IMR-90 (cell line): ENCODE data around the gene NFIA. TPM values are rescaled to one million over a fixed set of nuclear protein-coding genes. Genes with fewer than 3 reads are reported as not detected.

Experiments used
- ATAC-seq: fragments of 200-7000 bp; cut with Tn5 transposase; 2 replicates; pipeline ENCODE4 v1.9.1; 2020; ENCODE audit warnings: low read depth, mild to moderate bottlenecking, moderate library complexity
- BruUV-seq: library from RNA; stranded (reverse); fragments of 400-500 nt; replicated peaks from 2 replicates; lab custom pipeline; 2021; lab: Mats Ljungman, UMichigan
- CTCF ChIA-PET: fragments of 300-600 bp; formaldehyde crosslinking; extraction: SDS; loops from one replicate; lab custom pipeline; 2021; ENCODE audit warnings: antibody characterized with exemption; lab: Yijun Ruan, JAX
- POLR2A ChIA-PET: fragments of 300-600 bp; sonication (Branson Sonifier 250); formaldehyde crosslinking; loops from one replicate; lab custom pipeline; 2022; ENCODE audit warnings: antibody characterized with exemption; ENCODE audit not compliant: unreplicated experiment; lab: Charles Lee
- DNase-seq: peaks from one replicate; pipeline ENCODE4 v3.0.0; 2013
- H2AFZ ChIP-seq: replicated peaks from 2 replicates; pipeline ENCODE3; 2013; ENCODE audit warnings: low read length, mild to moderate bottlenecking; ENCODE audit not compliant: poor library complexity
- H2AK5ac ChIP-seq: 2 replicates; pipeline ENCODE4 v1.6.1; 2013; ENCODE audit warnings: low read depth, low read length, inconsistent platforms
- H2AK9ac ChIP-seq: replicated peaks from 2 replicates; pipeline ENCODE3; 2013; ENCODE audit warnings: mild to moderate bottlenecking, low read depth, low read length, moderate library complexity; ENCODE audit not compliant: poor library complexity
- H2BK120ac ChIP-seq: 2 replicates; pipeline ENCODE4 v1.6.1; 2013; ENCODE audit warnings: low read depth, low read length, inconsistent platforms
- H2BK15ac ChIP-seq: 3 replicates; pipeline ENCODE4 v1.6.1; 2013; ENCODE audit warnings: low read depth, low read length, inconsistent platforms
- H2BK20ac ChIP-seq: 2 replicates; pipeline ENCODE4 v1.6.1; 2013; ENCODE audit warnings: low read depth, mild to moderate bottlenecking, inconsistent platforms, low read length, moderate library complexity
- H2BK5ac ChIP-seq: 2 replicates; pipeline ENCODE4 v1.6.1; 2013; ENCODE audit warnings: mild to moderate bottlenecking, low read depth, low read length, inconsistent platforms; ENCODE audit not compliant: poor library complexity, severe bottlenecking
- H3K14ac ChIP-seq: replicated peaks from 2 replicates; pipeline ENCODE4 v1.6.1; 2013; ENCODE audit warnings: low read depth, low read length, inconsistent platforms
- H3K18ac ChIP-seq: 2 replicates; pipeline ENCODE4 v1.6.1; 2013; ENCODE audit warnings: low read depth, low read length, control low read depth
- H3K23ac ChIP-seq: 2 replicates; pipeline ENCODE4 v1.6.1; 2013; ENCODE audit warnings: low read depth, low read length, inconsistent platforms
- H3K27ac ChIP-seq: 2 replicates; pipeline ENCODE4 v1.5.1; 2013; ENCODE audit warnings: mild to moderate bottlenecking, control low read depth, low read length; ENCODE audit not compliant: insufficient read depth
- H3K27me3 ChIP-seq: 2 replicates; pipeline ENCODE4 v1.6.1; 2013; ENCODE audit warnings: low read length; ENCODE audit not compliant: control insufficient read depth, insufficient read depth
- H3K36me3 ChIP-seq: 2 replicates; pipeline ENCODE4 v1.6.1; 2013; ENCODE audit warnings: low read length, mixed read lengths; ENCODE audit not compliant: control insufficient read depth, insufficient read depth
- H3K4ac ChIP-seq: 2 replicates; pipeline ENCODE4 v1.6.1; 2013; ENCODE audit warnings: low read depth, low read length, inconsistent platforms
- H3K4me1 ChIP-seq: 2 replicates; pipeline ENCODE4 v1.6.1; 2013; ENCODE audit warnings: low read length, mixed read lengths; ENCODE audit not compliant: control insufficient read depth, insufficient read depth
- H3K4me2 ChIP-seq: 2 replicates; pipeline ENCODE4 v1.6.1; 2013; ENCODE audit warnings: low read depth, mild to moderate bottlenecking, control low read depth, low read length, moderate library complexity
- H3K4me3 ChIP-seq: 2 replicates; pipeline ENCODE4 v1.5.1; 2013; ENCODE audit warnings: low read depth, mild to moderate bottlenecking, control low read depth, low read length, moderate library complexity; ENCODE audit not compliant: insufficient read depth
- H3K56ac ChIP-seq: 2 replicates; pipeline ENCODE4 v1.6.1; 2013; ENCODE audit warnings: low read length, inconsistent platforms; ENCODE audit not compliant: insufficient read depth; ENCODE audit errors: extremely low read depth
- H3K79me1 ChIP-seq, 2 experiments: 2 replicates each; pipeline ENCODE4 v1.6.1; 2013; ENCODE audit warnings: low read length in 2 of 2, inconsistent platforms in 1 of 2, low read depth in 1 of 2
- H3K9ac ChIP-seq: 2 replicates; pipeline ENCODE4 v1.6.1; 2013; ENCODE audit warnings: low read depth, low read length, control low read depth
- H3K9me1 ChIP-seq: 2 replicates; pipeline ENCODE4 v1.6.1; 2013; ENCODE audit warnings: low read length, inconsistent platforms; ENCODE audit not compliant: insufficient read depth
- H3K9me3 ChIP-seq: 2 replicates; pipeline ENCODE4 v1.6.1; 2013; ENCODE audit warnings: low read length; ENCODE audit not compliant: control insufficient read depth, insufficient read depth
- H4K20me1 ChIP-seq: 2 replicates; pipeline ENCODE4 v1.6.1; 2013; ENCODE audit warnings: low read length, inconsistent platforms; ENCODE audit not compliant: insufficient read depth
- H4K5ac ChIP-seq: 2 replicates; pipeline ENCODE4 v1.6.1; 2013; ENCODE audit warnings: mild to moderate bottlenecking, low read depth, low read length, control low read depth
- H4K8ac ChIP-seq, 2 experiments: 2 replicates each; pipeline ENCODE4 v1.6.1; 2013; ENCODE audit warnings: low read depth in 2 of 2, low read length in 2 of 2, control low read depth in 1 of 2, inconsistent platforms in 1 of 2
- H4K91ac ChIP-seq: 2 replicates; pipeline ENCODE4 v1.6.1; 2013; ENCODE audit warnings: low read depth, low read length, inconsistent platforms; ENCODE audit not compliant: insufficient read depth
- BHLHE40 ChIP-seq: fragments of 150-350 bp; IDR thresholded peaks from 2 replicates; pipeline ENCODE4 v1.6.1; 2016; ENCODE audit warnings: mild to moderate bottlenecking, low read depth, low read length
- CEBPB ChIP-seq: IDR thresholded peaks from 2 replicates; pipeline ENCODE4 v1.6.1; 2012; ENCODE audit warnings: low read depth, low read length, improper control_type of control experiment
- CHD1 ChIP-seq: IDR thresholded peaks from 2 replicates; pipeline ENCODE4 v1.6.1; 2012; ENCODE audit warnings: low read depth, low read length, improper control_type of control experiment
- CTCF ChIP-seq: conservative IDR thresholded peaks from 2 replicates; pipeline ENCODE4 v1.5.1; 2012; ENCODE audit warnings: mild to moderate bottlenecking, low read depth, low read length, improper control_type of control experiment
- ELK1 ChIP-seq: fragments of 150-350 bp; IDR thresholded peaks from 2 replicates; pipeline ENCODE4 v1.6.1; 2016; ENCODE audit warnings: low read depth, mild to moderate bottlenecking, low read length, moderate library complexity, borderline replicate concordance
- FOS ChIP-seq: fragments of 150-350 bp; IDR thresholded peaks from 2 replicates; pipeline ENCODE4 v1.6.1; 2016; ENCODE audit warnings: low read depth, low read length
- MAFK ChIP-seq: IDR thresholded peaks from 2 replicates; pipeline ENCODE4 v1.6.1; 2012; ENCODE audit warnings: low read depth, low read length, improper control_type of control experiment
- MAZ ChIP-seq: IDR thresholded peaks from 2 replicates; pipeline ENCODE4 v1.6.1; 2012; ENCODE audit warnings: low read depth, mild to moderate bottlenecking, low read length, improper control_type of control experiment, moderate library complexity, borderline replicate concordance
- MXI1 ChIP-seq: IDR thresholded peaks from 2 replicates; pipeline ENCODE4 v1.6.1; 2012; ENCODE audit warnings: low read depth, mild to moderate bottlenecking, low read length, moderate library complexity, borderline replicate concordance
- NFE2L2 ChIP-seq: fragments of 150-350 bp; IDR thresholded peaks from 2 replicates; pipeline ENCODE4 v1.6.1; 2016; ENCODE audit warnings: low read depth, mild to moderate bottlenecking, low read length
- POLR2A ChIP-seq: IDR thresholded peaks from 2 replicates; pipeline ENCODE4 v1.6.1; 2012; ENCODE audit warnings: mild to moderate bottlenecking, low read depth, low read length
- RCOR1 ChIP-seq: IDR thresholded peaks from 2 replicates; pipeline ENCODE4 v1.6.1; 2012; ENCODE audit warnings: mild to moderate bottlenecking, low read length, improper control_type of control experiment; ENCODE audit not compliant: insufficient replicate concordance
- RFX5 ChIP-seq: IDR thresholded peaks from 2 replicates; pipeline ENCODE4 v1.8.0; 2012; ENCODE audit warnings: low read depth, mild to moderate bottlenecking, low read length, moderate library complexity
- SMC3 ChIP-seq: fragments of 150-350 bp; IDR thresholded peaks from 2 replicates; pipeline ENCODE4 v1.6.1; 2016; ENCODE audit warnings: low read depth, mild to moderate bottlenecking, antibody characterized with exemption, low read length, moderate library complexity
- USF2 ChIP-seq: fragments of 150-350 bp; IDR thresholded peaks from 2 replicates; pipeline ENCODE4 v1.6.1; 2017; ENCODE audit warnings: mild to moderate bottlenecking, antibody characterized with exemption, low read length, low read depth
- WGBS, 2 experiments: methylation state at CpG; one replicate each; pipeline versions ENCODE4 v1.1.5 to v1.1.7; 2013; ENCODE audit warnings: missing lambda C conversion rate in 2 of 2; ENCODE audit not compliant: insufficient read length in 1 of 2; ENCODE audit errors: extremely low coverage in 2 of 2; 5-methylcytosine and 5-hydroxymethylcytosine counted together
- dilution Hi-C: fragments of 300-500 bp; cut with HindIII; formaldehyde crosslinking; loops from one replicate; pipeline ENCODE4 v1.14.3; 2018; ENCODE audit warnings: low sequenced_read_pairs; ENCODE audit not compliant: unreplicated experiment
- in situ Hi-C: fragments of 300-500 bp; cut with MboI; formaldehyde crosslinking; loops from 3 replicates; pipeline ENCODE4 v1.14.3; 2019; ENCODE audit warnings: low sequenced_read_pairs, inconsistent platforms, mixed read lengths
- intact Hi-C: fragments of 100-400 bp; cut with micrococcal nuclease; formaldehyde crosslinking; loops from 2 replicates; pipeline ENCODE4 v1.10.0; 2022
- polyA plus RNA-seq, 3 experiments: library from polyadenylated mRNA; depleted of rRNA; stranded (reverse); fragments of >200 nt; gene quantifications; 2 replicates each; pipeline ENCODE4 v1.2.3, GENCODE V29; 2012; ENCODE audit warnings: low replicate concordance in 1 of 3
- total RNA-seq: library from RNA; depleted of rRNA; stranded (reverse); fragments of >200 nt; gene quantifications from 2 replicates; pipeline ENCODE4 v1.2.3, GENCODE V29; 2012

NFIA gene
- total and polyA plus RNA-seq, 2 of the 4 experiments (the other 2 are of a cell fraction) = 1.6 to 2.2 TPM

GRCh38 chr1:61461406-61462384 lies 379.3 kb downstream of the NFIA start:
- Histone ChIP-seq H3K4me2 (no peak overlapping the region), H4K20me1 (no peaks in the 10 kb centered on the region), H3K9me3 (no peaks in the 10 kb centered on the region), H2AK9ac (no peak overlapping the region), H2AK5ac (no peak overlapping the region), H3K56ac (no peak overlapping the region), H2BK5ac (no peak overlapping the region), H4K5ac (no peak overlapping the region), H2AFZ (no peak overlapping the region), H3K4me3 (no peak overlapping the region), H3K9ac (no peak overlapping the region), H3K4me1 (no peaks in the 10 kb centered on the region), H3K36me3 (no peaks in the 10 kb centered on the region), H4K8ac (no peak overlapping the region), H3K27me3 (no peaks in the 10 kb centered on the region), H2BK120ac (no peak overlapping the region), H3K4ac (no peak overlapping the region), H3K23ac (no peak overlapping the region), H3K18ac (no peak overlapping the region), H2BK15ac (no peak overlapping the region), H4K91ac (no peak overlapping the region), H2BK20ac (no peak overlapping the region), H3K14ac (no peak overlapping the region), H3K9me1 (no peaks in the 10 kb centered on the region), H3K27ac (no peak overlapping the region), H3K79me1 (no peaks in the 10 kb centered on the region)
- no CpG with 5 or more reads among the region's 14 CpGs for WGBS, 2 experiments
- dilution Hi-C loops (no loop called here), in situ Hi-C loops (no loop called here), intact Hi-C loops (no loop called here)
- ChIA-PET POLR2A (no interaction called here), CTCF (no interaction called here)
- BruUV-seq = no TSS peak
- DNase-seq = no peak
- ATAC-seq = no peak
- TF ChIP-seq MAFK (no peak), RCOR1 (no peak), NFE2L2 (no peak), BHLHE40 (no peak), CTCF (no peak), CEBPB (no peak), POLR2A (no peak), ELK1 (no peak), RFX5 (no peak), CHD1 (no peak), MXI1 (no peak), MAZ (no peak), USF2 (no peak), FOS (no peak), SMC3 (no peak)
